ENCODE results near the gene MPV17L.
"Not testable (repeated sequence)": the region's sequence is repeated elsewhere in the genome, so short reads cannot be mapped to it uniquely, and the experiment has no call there.

Gene MPV17L

GRCh38 chr16:15430884-15431283, 35.3 kb downstream of the MPV17L start:
- not testable (repeated sequence) for H3K9me3 Mint-ChIP-seq; H3K36me3 Mint-ChIP-seq (ENCODE audit: low read depth); H3K4me3 Mint-ChIP-seq; H3K27ac Mint-ChIP-seq; DNase-seq
- Mint-ChIP-seq H3K4me1 (ENCODE audit: low read depth) (peaks cover 18% of the 10 kb centered on the region), H3K27me3 (peaks cover 20% of the 10 kb centered on the region)

- peaks cover 5% of the 10 kb centered on the region for H3K36me3 Mint-ChIP-seq (ENCODE audit: low read depth)
- H3K27me3 Mint-ChIP-seq: peaks cover 25% of the 10 kb centered on the region
- no peak overlapping the region for H3K27ac Mint-ChIP-seq
- peaks cover 16% of the 10 kb centered on the region for H3K4me1 Mint-ChIP-seq (ENCODE audit: low read depth)
- no peak for DNase-seq
- H3K9me3 Mint-ChIP-seq: no peaks in the 10 kb centered on the region
- H3K4me3 Mint-ChIP-seq: peak overlapping the region; percentile 88
These were observed 38.5 kb downstream of the MPV17L start for GRCh38 chr16:15434079-15434424.

DNA sequence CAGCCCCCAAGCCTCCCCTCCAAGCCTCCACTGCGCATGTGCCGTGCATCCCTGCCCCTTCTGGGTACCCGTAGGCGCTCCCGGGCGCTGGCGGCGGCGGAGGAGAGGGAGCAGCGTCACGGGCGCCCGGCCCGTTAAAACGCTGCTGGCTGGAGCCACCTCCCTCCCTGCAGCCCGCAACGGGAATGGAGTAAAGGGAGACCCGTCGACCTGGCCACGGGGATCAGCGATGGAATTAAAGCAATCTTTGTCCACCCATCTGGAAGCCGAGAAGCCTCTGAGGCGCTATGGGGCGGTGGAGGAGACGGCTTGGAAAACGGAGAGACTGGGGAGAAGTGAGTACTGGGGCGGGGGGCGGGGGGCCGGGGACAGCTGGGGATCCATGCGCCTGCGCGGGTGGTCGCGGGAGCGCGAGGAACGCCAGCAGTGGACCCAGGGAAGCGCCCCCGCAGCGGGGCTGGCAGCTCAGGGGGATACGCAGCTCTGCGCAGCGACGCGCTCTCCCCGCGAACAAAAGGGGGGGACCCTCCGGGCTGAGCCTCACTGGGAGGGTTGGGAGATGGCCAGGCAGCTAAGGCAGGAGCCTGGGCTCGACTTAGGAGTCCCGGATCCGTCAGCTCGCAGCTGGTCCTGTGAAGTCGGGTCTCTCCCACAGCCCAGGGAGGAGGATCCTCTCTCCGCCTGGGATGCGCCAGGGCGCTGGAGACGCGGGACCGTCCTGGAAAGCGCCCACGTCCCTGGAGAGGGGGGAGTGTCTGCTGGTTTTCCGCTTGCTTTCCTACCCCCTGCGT, 39.1 kb downstream of the MPV17L start, which contains the start of gene BMERB1:
Gene BMERB1 (plus strand): TSS at position 164 of the 791 bp plus-strand sequence. CDS start 66 bp downstream, at position 230.
- H3K4me1 Mint-ChIP-seq (ENCODE audit: low read depth): peaks cover 21% of the 10 kb centered on the region
- H3K27me3 Mint-ChIP-seq: peaks cover 25% of the 10 kb centered on the region
- peaks cover 5% of the 10 kb centered on the region for H3K36me3 Mint-ChIP-seq (ENCODE audit: low read depth)
- H3K9me3 Mint-ChIP-seq: no peaks in the 10 kb centered on the region
- H3K27ac Mint-ChIP-seq: no peak within 1 kb of the TSS
- peak within 1 kb of the TSS; percentile 88 for H3K4me3 Mint-ChIP-seq
- peak; percentile 78 for DNase-seq

DNA sequence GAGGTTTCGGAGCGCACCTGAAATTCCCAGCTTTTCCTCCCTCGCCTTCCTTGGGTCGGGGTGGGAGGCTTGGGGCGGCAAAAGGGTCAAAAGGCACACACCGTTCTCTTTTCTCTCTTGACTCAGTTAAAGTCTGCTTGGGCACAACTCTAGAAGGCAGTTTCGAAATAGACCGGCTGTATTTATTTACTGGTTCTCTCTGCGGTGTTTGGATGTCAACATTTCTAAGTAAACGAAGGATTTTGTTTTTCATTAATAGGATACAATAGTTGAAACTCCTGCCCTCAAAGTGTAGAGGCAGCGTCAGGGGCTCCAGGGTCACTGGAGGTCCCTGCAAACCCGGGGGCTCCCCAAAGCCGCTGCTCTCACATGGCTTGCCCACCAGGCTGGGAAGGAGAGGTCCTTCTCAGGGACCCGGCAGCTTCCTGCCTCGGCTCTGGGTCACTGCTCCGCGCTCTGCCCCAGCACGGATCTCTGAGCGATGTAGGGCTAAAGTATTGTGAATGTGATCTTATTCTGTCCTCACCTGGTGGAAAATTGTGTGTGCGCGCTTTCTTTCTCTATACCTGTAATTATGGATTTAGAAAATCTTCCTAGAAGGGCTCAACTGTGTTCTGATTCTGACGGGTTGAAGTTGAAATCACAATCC, 39.8 kb downstream of the MPV17L start:
- H3K4me1 Mint-ChIP-seq (ENCODE audit: low read depth): peaks cover 23% of the 10 kb centered on the region
- H3K9me3 Mint-ChIP-seq: no peaks in the 10 kb centered on the region
- H3K4me3 Mint-ChIP-seq: peak overlapping the region; percentile 88
- no peak for DNase-seq
- H3K36me3 Mint-ChIP-seq (ENCODE audit: low read depth): peaks cover 5% of the 10 kb centered on the region
- peaks cover 25% of the 10 kb centered on the region for H3K27me3 Mint-ChIP-seq
- H3K27ac Mint-ChIP-seq: no peak overlapping the region

DNA sequence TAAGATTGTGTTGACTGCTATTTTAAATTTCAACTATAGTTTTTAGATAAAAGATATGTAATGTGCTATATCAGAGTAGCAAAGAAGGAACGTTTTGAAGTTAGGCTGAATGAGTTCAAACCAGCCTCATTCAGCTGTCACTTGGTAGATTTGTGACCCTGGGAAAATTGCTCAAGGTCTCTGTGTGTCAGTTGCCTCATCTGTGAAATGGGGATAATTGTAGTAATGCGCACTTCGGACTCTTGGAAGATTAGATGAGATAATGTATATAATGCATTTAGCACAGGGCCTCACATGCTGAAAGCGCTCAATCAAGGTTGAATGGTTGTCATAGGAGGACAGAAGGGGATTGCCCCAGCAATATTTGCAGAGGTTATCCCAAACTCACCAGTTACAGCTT, 43.5 kb downstream of the MPV17L start:
- Mint-ChIP-seq H3K4me1 (ENCODE audit: low read depth) (peaks cover 23% of the 10 kb centered on the region), H3K27ac (no peak overlapping the region), H3K9me3 (no peaks in the 10 kb centered on the region), H3K4me3 (no peak overlapping the region), H3K36me3 (ENCODE audit: low read depth) (peaks cover 5% of the 10 kb centered on the region), H3K27me3 (peaks cover 21% of the 10 kb centered on the region)
- no peak for DNase-seq

GRCh38 chr16:15439521-15439920, 44.0 kb downstream of the MPV17L start:
- no peak for DNase-seq
- peaks cover 3% of the 10 kb centered on the region for H3K36me3 Mint-ChIP-seq (ENCODE audit: low read depth)

GRCh38 chr16:15440852-15441251, 45.3 kb downstream of the MPV17L start:
- DNase-seq: no peak
- H3K4me3 Mint-ChIP-seq: no peak overlapping the region
- H3K9me3 Mint-ChIP-seq: no peaks in the 10 kb centered on the region
- no peak overlapping the region for H3K27ac Mint-ChIP-seq
- H3K4me1 Mint-ChIP-seq (ENCODE audit: low read depth): peaks cover 12% of the 10 kb centered on the region
- no peaks in the 10 kb centered on the region for H3K36me3 Mint-ChIP-seq (ENCODE audit: low read depth)
- H3K27me3 Mint-ChIP-seq: peaks cover 7% of the 10 kb centered on the region

More at GRCh38 chr16:15439521-15439920, 44.0 kb downstream of the MPV17L start:
- Mint-ChIP-seq H3K9me3 (no peaks in the 10 kb centered on the region), H3K27me3 (peaks cover 17% of the 10 kb centered on the region), H3K27ac (no peak overlapping the region), H3K4me1 (ENCODE audit: low read depth) (peaks cover 21% of the 10 kb centered on the region), H3K4me3 (no peak overlapping the region)

GRCh38 chr16:15442140-15442539, 46.6 kb downstream of the MPV17L start:
- not testable (repeated sequence) for H3K4me3 Mint-ChIP-seq; H3K36me3 Mint-ChIP-seq (ENCODE audit: low read depth); H3K27ac Mint-ChIP-seq; DNase-seq; H3K27me3 Mint-ChIP-seq; H3K9me3 Mint-ChIP-seq
- peaks cover 10% of the 10 kb centered on the region for H3K4me1 Mint-ChIP-seq (ENCODE audit: low read depth)

GRCh38 chr16:15443753-15444152, 48.2 kb downstream of the MPV17L start:
- Mint-ChIP-seq H3K27ac (no peak overlapping the region), H3K36me3 (ENCODE audit: low read depth) (no peaks in the 10 kb centered on the region), H3K9me3 (no peaks in the 10 kb centered on the region), H3K27me3 (no peaks in the 10 kb centered on the region), H3K4me3 (no peak overlapping the region), H3K4me1 (ENCODE audit: low read depth) (peaks cover 10% of the 10 kb centered on the region)
- DNase-seq: no peak

GRCh38 chr16:15444264-15444663, 48.7 kb downstream of the MPV17L start:
- Mint-ChIP-seq H3K27ac (no peak overlapping the region), H3K9me3 (no peaks in the 10 kb centered on the region), H3K36me3 (ENCODE audit: low read depth) (no peaks in the 10 kb centered on the region), H3K4me3 (no peak overlapping the region), H3K27me3 (no peaks in the 10 kb centered on the region), H3K4me1 (ENCODE audit: low read depth) (peaks cover 8% of the 10 kb centered on the region)
- no peak for DNase-seq

GRCh38 chr16:15445450-15445849, 49.9 kb downstream of the MPV17L start:
- no peak overlapping the region for H3K27ac Mint-ChIP-seq
- no peaks in the 10 kb centered on the region for H3K27me3 Mint-ChIP-seq
- H3K36me3 Mint-ChIP-seq (ENCODE audit: low read depth): no peaks in the 10 kb centered on the region
- DNase-seq: no peak
- H3K9me3 Mint-ChIP-seq: no peaks in the 10 kb centered on the region
- peaks cover 3% of the 10 kb centered on the region for H3K4me1 Mint-ChIP-seq (ENCODE audit: low read depth)
- no peak overlapping the region for H3K4me3 Mint-ChIP-seq

DNA sequence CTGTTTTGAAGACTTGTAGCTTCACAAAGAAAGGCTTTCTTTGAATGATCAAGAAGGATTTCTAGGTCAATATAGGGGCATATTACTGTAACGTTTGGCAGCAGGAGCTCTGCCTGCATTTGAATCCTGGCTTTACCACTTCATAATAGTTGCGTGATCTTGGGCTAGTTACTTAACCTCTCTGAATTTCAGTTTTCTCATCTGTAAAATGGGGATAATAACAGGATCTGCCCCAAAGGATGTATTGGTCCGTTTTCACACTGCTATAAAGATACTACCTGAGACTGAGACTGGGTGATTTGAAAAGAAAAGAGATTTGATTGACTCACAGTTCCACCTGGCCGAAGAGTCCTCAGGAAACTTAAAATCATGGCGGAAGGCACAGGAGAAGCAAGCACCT, 51.3 kb downstream of the MPV17L start:
- H3K27ac Mint-ChIP-seq: no peak overlapping the region
- H3K4me3 Mint-ChIP-seq: no peak overlapping the region
- no peaks in the 10 kb centered on the region for H3K36me3 Mint-ChIP-seq (ENCODE audit: low read depth)
- H3K4me1 Mint-ChIP-seq (ENCODE audit: low read depth): no peaks in the 10 kb centered on the region
- no peaks in the 10 kb centered on the region for H3K27me3 Mint-ChIP-seq
- no peaks in the 10 kb centered on the region for H3K9me3 Mint-ChIP-seq
- no peak for DNase-seq

- no peaks in the 10 kb centered on the region for H3K4me1 Mint-ChIP-seq (ENCODE audit: low read depth)
- H3K27ac Mint-ChIP-seq: no peak overlapping the region
- H3K4me3 Mint-ChIP-seq: no peak overlapping the region
- H3K27me3 Mint-ChIP-seq: peaks cover 5% of the 10 kb centered on the region
- no peaks in the 10 kb centered on the region for H3K36me3 Mint-ChIP-seq (ENCODE audit: low read depth)
- DNase-seq: no peak
- H3K9me3 Mint-ChIP-seq: no peaks in the 10 kb centered on the region
These were observed 55.1 kb downstream of the MPV17L start for GRCh38 chr16:15450624-15451023.

DNA sequence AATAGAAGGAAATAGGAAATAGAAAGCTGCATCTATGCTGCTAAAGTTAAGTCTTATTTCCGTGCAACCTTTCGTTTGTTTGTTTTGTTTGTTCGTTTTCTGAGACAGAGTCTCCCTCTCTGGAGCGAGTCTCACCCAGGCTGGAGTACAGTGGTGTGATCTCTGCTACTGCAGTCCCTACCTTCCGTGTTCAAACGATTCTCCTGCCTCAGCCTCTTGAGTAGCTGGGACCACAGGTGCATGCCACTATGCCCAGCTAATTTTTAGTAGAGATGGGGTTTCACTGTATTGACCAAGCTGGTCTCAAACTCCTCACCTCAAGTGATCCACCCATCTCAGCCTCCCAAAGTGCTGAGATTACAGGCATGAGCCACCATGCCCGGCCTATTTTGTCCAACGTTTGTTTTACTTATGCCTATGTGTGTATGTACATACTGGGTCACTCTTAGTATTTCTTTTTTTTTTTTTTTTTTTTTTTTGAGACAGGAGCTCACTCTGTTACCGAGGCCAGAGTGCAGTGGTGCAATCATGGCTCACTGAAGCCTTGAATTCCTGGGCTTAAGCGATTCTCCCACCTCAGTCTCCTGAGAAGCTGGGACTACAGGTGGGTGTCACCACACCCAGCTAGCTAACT, 55.7 kb downstream of the MPV17L start:
- no peak overlapping the region for H3K4me3 Mint-ChIP-seq
- H3K4me1 Mint-ChIP-seq (ENCODE audit: low read depth): no peaks in the 10 kb centered on the region
- no peaks in the 10 kb centered on the region for H3K36me3 Mint-ChIP-seq (ENCODE audit: low read depth)

More for the DNA sequence above, 55.7 kb downstream of the MPV17L start:
- peaks cover 5% of the 10 kb centered on the region for H3K27me3 Mint-ChIP-seq
- H3K9me3 Mint-ChIP-seq: no peaks in the 10 kb centered on the region
- no peak overlapping the region for H3K27ac Mint-ChIP-seq
- DNase-seq: no peak

Data from activated T-cell treated with anti-CD3 and anti-CD28 coated beads, Interleukin-2, amount 50 U/mL, for 24 hours (primary cell).